Brain microvascular endothelial cell (primary cell): ENCODE measurements around the gene CCNI2.
A peak's percentile ranks its signal among the peaks of the same experiment; 100 is the strongest.

Experiments used
- DNase-seq: peaks from one replicate; pipeline ENCODE4 v3.0.0-alpha.2; 2020
- H3K27ac ChIP-seq: fragments of 250-450 bp; sonication (Bioruptor Pico); 2 replicates; pipeline ENCODE4 v1.5.1; 2020; ENCODE audit warnings: mild to moderate bottlenecking, moderate library complexity
- H3K27me3 ChIP-seq: fragments of 250-450 bp; sonication (Bioruptor Pico); replicated peaks from 2 replicates; pipeline ENCODE4 v1.5.1; 2020; ENCODE audit warnings: mild to moderate bottlenecking
- H3K36me3 ChIP-seq: fragments of 250-450 bp; sonication (Bioruptor Pico); replicated peaks from 2 replicates; pipeline ENCODE4 v1.5.1; 2020; ENCODE audit warnings: mild to moderate bottlenecking
- H3K4me3 ChIP-seq: 2 replicates; pipeline ENCODE4 v1.5.1; 2011; ENCODE audit warnings: low read depth, mild to moderate bottlenecking, control low read depth, low read length, moderate library complexity
- CTCF ChIP-seq: IDR thresholded peaks from 2 replicates; pipeline ENCODE4 v1.5.1; 2011; ENCODE audit warnings: low read depth, mild to moderate bottlenecking, moderate library complexity, low read length, control low read depth, inconsistent platforms; ENCODE audit errors: missing control alignments
- in situ Hi-C: cut with HindIII; loops from 2 replicates; pipeline ENCODE4 v1.10.0; 2017; ENCODE audit warnings: low sequenced_read_pairs, low pct_ligation_motif_present

Gene CCNI2

GRCh38 chr5:132737982-132738681 lies 9.1 kb upstream of the CCNI2 start:
- in situ Hi-C loops = no loop called here
- peak overlapping the region; percentile 95 for H3K4me3 ChIP-seq
- H3K27me3 ChIP-seq = no peaks in the 10 kb centered on the region
- no peak for DNase-seq
- no peak for TF ChIP-seq CTCF
- H3K36me3 ChIP-seq = peaks cover 2% of the 10 kb centered on the region
- H3K27ac ChIP-seq = no peak overlapping the region

- DNase-seq = no peak
- H3K4me3 ChIP-seq = no peak overlapping the region
- no peak overlapping the region for H3K27ac ChIP-seq
- in situ Hi-C loops = no loop called here
- H3K27me3 ChIP-seq = no peaks in the 10 kb centered on the region
- no peaks in the 10 kb centered on the region for H3K36me3 ChIP-seq
- TF ChIP-seq CTCF = no peak
Observed at GRCh38 chr5:132739232-132739631, 8.0 kb upstream of the CCNI2 start.

GRCh38 chr5:132742158-132742557 lies 5.1 kb upstream of the CCNI2 start:
- no peak for TF ChIP-seq CTCF
- peaks cover 4% of the 10 kb centered on the region for H3K27me3 ChIP-seq
- no peaks in the 10 kb centered on the region for H3K36me3 ChIP-seq
- no peak overlapping the region for H3K27ac ChIP-seq
- no peak overlapping the region for H3K4me3 ChIP-seq
- no peak for DNase-seq
- in situ Hi-C loops = no loop called here

- Histone ChIP-seq H3K4me3 (no peak overlapping the region), H3K27me3 (peaks cover 9% of the 10 kb centered on the region), H3K27ac (no peak overlapping the region), H3K36me3 (no peaks in the 10 kb centered on the region)
- TF ChIP-seq CTCF = no peak
- DNase-seq = no peak
- in situ Hi-C loops = no loop called here
Observed at GRCh38 chr5:132742626-132743025, 4.6 kb upstream of the CCNI2 start.

GRCh38 chr5:132744659-132745058 lies 2.6 kb upstream of the CCNI2 start:
- Histone ChIP-seq H3K4me3 (no peak overlapping the region), H3K27me3 (peaks cover 19% of the 10 kb centered on the region), H3K36me3 (no peaks in the 10 kb centered on the region), H3K27ac (no peak overlapping the region)
- in situ Hi-C loops = no loop called here
- TF ChIP-seq CTCF = no peak
- DNase-seq = no peak

GRCh38 chr5:132746592-132746953 lies 653 bp upstream of the CCNI2 start:
- no peak for TF ChIP-seq CTCF
- Histone ChIP-seq H3K4me3 (no peak overlapping the region), H3K27ac (no peak overlapping the region), H3K36me3 (no peaks in the 10 kb centered on the region), H3K27me3 (peaks cover 19% of the 10 kb centered on the region)
- DNase-seq = no peak
- in situ Hi-C loops = no loop called here
